MM.1S (cell line): ENCODE data around the gene ROCK2.

Experiments used
- DNase-seq: peaks from one replicate; pipeline ENCODE4 v3.0.0-alpha.2; 2015
- H2AFZ ChIP-seq: fragments of 300-600 bp; sonication (generic); 2 replicates; pipeline ENCODE4 v1.6.0; 2016; ENCODE audit warnings: antibody characterized with exemption, low read length
- H3F3A ChIP-seq: fragments of 300-600 bp; sonication (generic); 2 replicates; pipeline ENCODE4 v1.6.1; 2016; ENCODE audit warnings: mild to moderate bottlenecking, antibody characterized with exemption, low read length, moderate library complexity, mixed read lengths; ENCODE audit not compliant: insufficient read depth
- H3K27ac ChIP-seq: fragments of 300-600 bp; sonication (generic); 2 replicates; pipeline ENCODE4 v1.5.1; 2016; ENCODE audit warnings: mild to moderate bottlenecking, low read length
- H3K27me3 ChIP-seq: fragments of 300-600 bp; sonication (generic); replicated peaks from 2 replicates; pipeline ENCODE4 v1.6.0; 2016; ENCODE audit warnings: low read length; ENCODE audit not compliant: insufficient read depth
- H3K36me3 ChIP-seq: fragments of 300-600 bp; sonication (generic); replicated peaks from 2 replicates; pipeline ENCODE4 v1.6.1; 2016; ENCODE audit warnings: mild to moderate bottlenecking, low read length, mixed read lengths; ENCODE audit not compliant: insufficient read depth
- H3K4me1 ChIP-seq: fragments of 300-600 bp; sonication (generic); 2 replicates; pipeline ENCODE4 v1.6.1; 2016; ENCODE audit warnings: low read length, mixed read lengths
- H3K4me2 ChIP-seq: fragments of 300-600 bp; sonication (generic); 2 replicates; pipeline ENCODE4 v1.6.0; 2016; ENCODE audit warnings: low read depth, low read length
- H3K4me3 ChIP-seq: fragments of 300-600 bp; sonication (generic); 2 replicates; pipeline ENCODE4 v1.5.1; 2016; ENCODE audit warnings: low read length, mixed read lengths
- H3K79me2 ChIP-seq: fragments of 300-600 bp; sonication (generic); 2 replicates; pipeline ENCODE4 v1.6.1; 2016; ENCODE audit warnings: mixed run types, low read length, mixed read lengths
- H3K9ac ChIP-seq: fragments of 300-600 bp; sonication (generic); 2 replicates; pipeline ENCODE4 v1.6.1; 2016; ENCODE audit warnings: low read length, mixed read lengths
- H3K9me2 ChIP-seq: fragments of 300-600 bp; sonication (generic); replicated peaks from 2 replicates; pipeline ENCODE4 v1.6.1; 2016; ENCODE audit warnings: mild to moderate bottlenecking, low read length, mixed read lengths; ENCODE audit not compliant: insufficient read depth
- H3K9me3 ChIP-seq: fragments of 300-600 bp; sonication (generic); replicated peaks from 2 replicates; pipeline ENCODE4 v1.6.1; 2016; ENCODE audit warnings: mild to moderate bottlenecking, low read length, mixed read lengths; ENCODE audit not compliant: insufficient read depth
- H4K20me1 ChIP-seq: fragments of 300-600 bp; sonication (generic); 2 replicates; pipeline ENCODE4 v1.6.1; 2016; ENCODE audit warnings: mild to moderate bottlenecking, low read length, moderate library complexity, mixed read lengths; ENCODE audit not compliant: insufficient read depth
- CTCF ChIP-seq: fragments of 300-600 bp; sonication (generic); IDR thresholded peaks from 2 replicates; pipeline ENCODE4 v1.5.1; 2016; ENCODE audit warnings: antibody characterized with exemption, low read length, mixed read lengths
- EZH2 ChIP-seq: fragments of 300-600 bp; sonication (generic); optimal IDR thresholded peaks from 2 replicates; pipeline ENCODE3; 2017; ENCODE audit warnings: low read depth, mild to moderate bottlenecking, antibody characterized with exemption, low read length, mixed read lengths
- EZH2phosphoT487 ChIP-seq: fragments of 300-600 bp; sonication (generic); IDR thresholded peaks from 2 replicates; pipeline ENCODE4 v1.6.1; 2018; ENCODE audit warnings: antibody characterized with exemption, low read length

The ROCK2 gene

GRCh38 chr2:11144738-11145079 is 199.7 kb downstream of the ROCK2 start:
- no peak overlapping the region for H3K4me3 ChIP-seq
- no peaks in the 10 kb centered on the region for H3K9me2 ChIP-seq
- no peaks in the 10 kb centered on the region for H3K9me3 ChIP-seq
- no peaks in the 10 kb centered on the region for H3K79me2 ChIP-seq
- H3K27me3 ChIP-seq: no peaks in the 10 kb centered on the region
- no peak overlapping the region for H3K9ac ChIP-seq
- H3K27ac ChIP-seq: no peak overlapping the region
- no peaks in the 10 kb centered on the region for H3F3A ChIP-seq
- no peak overlapping the region for H3K4me2 ChIP-seq
- H2AFZ ChIP-seq: no peak overlapping the region
- H4K20me1 ChIP-seq: no peaks in the 10 kb centered on the region
- H3K36me3 ChIP-seq: no peaks in the 10 kb centered on the region
- TF ChIP-seq CTCF (no peak), EZH2 (no peak), EZH2phosphoT487 (no peak)
- H3K4me1 ChIP-seq: no peaks in the 10 kb centered on the region
- DNase-seq: no peak

GRCh38 chr2:11144077-11144737 is 200.2 kb downstream of the ROCK2 start:
- no peak for DNase-seq
- Histone ChIP-seq H3K27me3 (no peaks in the 10 kb centered on the region), H3K27ac (no peak overlapping the region), H3K4me2 (no peak overlapping the region), H3K79me2 (no peaks in the 10 kb centered on the region), H4K20me1 (no peaks in the 10 kb centered on the region), H3F3A (no peaks in the 10 kb centered on the region), H2AFZ (no peak overlapping the region), H3K36me3 (no peaks in the 10 kb centered on the region), H3K4me3 (no peak overlapping the region), H3K9ac (no peak overlapping the region), H3K9me3 (no peaks in the 10 kb centered on the region), H3K4me1 (no peaks in the 10 kb centered on the region), H3K9me2 (no peaks in the 10 kb centered on the region)
- TF ChIP-seq EZH2phosphoT487 (no peak), CTCF (no peak), EZH2 (no peak)

- H3K27me3 ChIP-seq: no peaks in the 10 kb centered on the region
- no peak for TF ChIP-seq CTCF
- DNase-seq: no peak
Observed at GRCh38 chr2:11142987-11143386, 201.4 kb downstream of the ROCK2 start.

More at GRCh38 chr2:11142987-11143386, 201.4 kb downstream of the ROCK2 start:
- H3K4me1 ChIP-seq: no peaks in the 10 kb centered on the region
- no peak overlapping the region for H3K27ac ChIP-seq
- no peaks in the 10 kb centered on the region for H3K9me2 ChIP-seq
- no peaks in the 10 kb centered on the region for H3F3A ChIP-seq
- no peak overlapping the region for H3K9ac ChIP-seq
- no peak overlapping the region for H2AFZ ChIP-seq
- no peaks in the 10 kb centered on the region for H3K9me3 ChIP-seq
- no peaks in the 10 kb centered on the region for H3K36me3 ChIP-seq
- no peaks in the 10 kb centered on the region for H3K79me2 ChIP-seq
- no peak overlapping the region for H3K4me3 ChIP-seq
- no peak overlapping the region for H3K4me2 ChIP-seq
- no peaks in the 10 kb centered on the region for H4K20me1 ChIP-seq
